H9 (cell line): ENCODE data around the gene IBA57. TPM values are rescaled to one million over a fixed set of nuclear protein-coding genes. Genes with fewer than 3 reads are reported as not detected.

Experiments
- DNase-seq: peaks from one replicate; pipeline ENCODE4 v3.0.0-alpha.2; 2017
- H2AFZ ChIP-seq: one replicate; pipeline ENCODE4 v1.6.1; 2013; ENCODE audit warnings: mild to moderate bottlenecking, low read length, control low read depth, moderate library complexity
- H2AK5ac ChIP-seq: 2 replicates; pipeline ENCODE4 v1.6.1; 2013; ENCODE audit warnings: low read length, control low read depth, mixed read lengths; ENCODE audit not compliant: insufficient read length
- H2BK120ac ChIP-seq: one replicate; pipeline ENCODE4 v1.6.1; 2013; ENCODE audit warnings: low read depth, mild to moderate bottlenecking, low read length, control low read depth, inconsistent platforms; ENCODE audit not compliant: poor library complexity, severe bottlenecking
- H2BK12ac ChIP-seq: 2 replicates; pipeline ENCODE4 v1.6.1; 2013; ENCODE audit warnings: low read length, control low read depth, mixed read lengths, low read depth; ENCODE audit not compliant: insufficient read length
- H2BK15ac ChIP-seq: 2 replicates; pipeline ENCODE4 v1.6.1; 2013; ENCODE audit warnings: low read depth, low read length, control low read depth
- H2BK20ac ChIP-seq: one replicate; pipeline ENCODE4 v1.6.1; 2013; ENCODE audit warnings: low read depth, mild to moderate bottlenecking, low read length, control low read depth, inconsistent platforms; ENCODE audit not compliant: poor library complexity, severe bottlenecking
- H2BK5ac ChIP-seq: 2 replicates; pipeline ENCODE4 v1.6.1; 2013; ENCODE audit warnings: low read length, control low read depth, mixed read lengths; ENCODE audit not compliant: insufficient read length
- H3K14ac ChIP-seq: 2 replicates; pipeline ENCODE4 v1.6.1; 2013; ENCODE audit warnings: low read length, control low read depth; ENCODE audit not compliant: insufficient read depth
- H3K18ac ChIP-seq: 2 replicates; pipeline ENCODE4 v1.6.1; 2013; ENCODE audit warnings: low read depth, mild to moderate bottlenecking, mixed read lengths, low read length, control low read depth; ENCODE audit not compliant: insufficient read length
- H3K23ac ChIP-seq: 2 replicates; pipeline ENCODE4 v1.6.1; 2013; ENCODE audit warnings: low read length, control low read depth, mixed read lengths, low read depth; ENCODE audit not compliant: insufficient read length
- H3K23me2 ChIP-seq: 2 replicates; pipeline ENCODE4 v1.6.1; 2013; ENCODE audit warnings: low read depth, mild to moderate bottlenecking, mixed read lengths, low read length, control low read depth; ENCODE audit not compliant: insufficient read length, poor library complexity, severe bottlenecking
- H3K27ac ChIP-seq: 2 replicates; pipeline ENCODE4 v1.5.1; 2013; ENCODE audit warnings: low read length, control low read depth, mixed read lengths, low read depth; ENCODE audit not compliant: insufficient read length
- H3K27me3 ChIP-seq: 2 replicates; pipeline ENCODE4 v1.6.1; 2013; ENCODE audit warnings: low read length, control low read depth, inconsistent platforms; ENCODE audit not compliant: insufficient read depth
- H3K4ac ChIP-seq: 2 replicates; pipeline ENCODE4 v1.6.1; 2013; ENCODE audit warnings: low read depth, mild to moderate bottlenecking, control low read depth, inconsistent platforms, low read length, moderate library complexity
- H3K4me1 ChIP-seq: 2 replicates; pipeline ENCODE4 v1.6.1; 2013; ENCODE audit warnings: low read length, control low read depth, inconsistent platforms; ENCODE audit not compliant: insufficient read depth
- H3K4me2 ChIP-seq: 2 replicates; pipeline ENCODE4 v1.6.1; 2013; ENCODE audit warnings: low read length, control low read depth, mixed read lengths; ENCODE audit not compliant: insufficient read length, insufficient read depth
- H3K56ac ChIP-seq: 2 replicates; pipeline ENCODE4 v1.6.1; 2013; ENCODE audit warnings: low read depth, mild to moderate bottlenecking, mixed read lengths, low read length, control low read depth; ENCODE audit not compliant: insufficient read length
- H3K79me1 ChIP-seq: 2 replicates; pipeline ENCODE4 v1.6.1; 2013; ENCODE audit warnings: low read depth, mild to moderate bottlenecking, moderate library complexity, low read length, control low read depth, inconsistent platforms; ENCODE audit not compliant: insufficient read depth, poor library complexity, severe bottlenecking
- H3K79me2 ChIP-seq: 2 replicates; pipeline ENCODE4 v1.6.1; 2013; ENCODE audit warnings: low read length, control low read depth, inconsistent platforms; ENCODE audit not compliant: insufficient read depth
- H3K9ac ChIP-seq: 2 replicates; pipeline ENCODE4 v1.6.1; 2013; ENCODE audit warnings: low read length, control low read depth, mixed read lengths; ENCODE audit not compliant: insufficient read length; ENCODE audit errors: extremely low read depth
- H3K9me3 ChIP-seq: one replicate; pipeline ENCODE4 v1.6.1; 2013; ENCODE audit warnings: low read depth, low read length, inconsistent platforms; ENCODE audit not compliant: control insufficient read depth
- H3T11ph ChIP-seq: one replicate; pipeline ENCODE4 v1.6.1; 2013; ENCODE audit warnings: mild to moderate bottlenecking, low read length, control low read depth, inconsistent platforms
- H4K20me1 ChIP-seq: one replicate; pipeline ENCODE4 v1.6.1; 2013; ENCODE audit not compliant: control insufficient read depth, insufficient read length, insufficient read depth
- H4K5ac ChIP-seq: 2 replicates; pipeline ENCODE4 v1.6.1; 2013; ENCODE audit warnings: low read depth, mild to moderate bottlenecking, mixed read lengths, low read length, control low read depth; ENCODE audit not compliant: insufficient read length
- H4K8ac ChIP-seq: replicated peaks from 2 replicates; pipeline ENCODE4 v1.6.1; 2013; ENCODE audit warnings: low read length, control low read depth, mixed read lengths, low read depth; ENCODE audit not compliant: insufficient read length
- H4K91ac ChIP-seq: 2 replicates; pipeline ENCODE4 v1.6.1; 2013; ENCODE audit warnings: low read depth, mild to moderate bottlenecking, moderate library complexity, mixed read lengths, low read length, control low read depth; ENCODE audit not compliant: insufficient read length
- H3K27ac Mint-ChIP-seq, 3 experiments: 2 replicates in 2 of 3; 3 replicates in 1 of 3; pipeline ENCODE4 v1.8.0; 2020 to 2021; ENCODE audit warnings: mixed read lengths in 3 of 3, mild to moderate bottlenecking in 1 of 3, moderate library complexity in 1 of 3
- H3K27me3 Mint-ChIP-seq: 2 replicates; pipeline ENCODE4 v1.8.0; 2021; ENCODE audit warnings: low read depth, mild to moderate bottlenecking, moderate library complexity, mixed read lengths
- H3K36me3 Mint-ChIP-seq, 3 experiments: 2 replicates in 2 of 3; 3 replicates in 1 of 3; pipeline ENCODE4 v1.8.0; 2020 to 2021; ENCODE audit warnings: low read depth in 3 of 3, mixed read lengths in 3 of 3; ENCODE audit not compliant: insufficient read depth in 1 of 3
- H3K4me1 Mint-ChIP-seq, 2 experiments: 2 replicates each; pipeline ENCODE4 v1.8.0; 2020; ENCODE audit warnings: mixed read lengths in 2 of 2
- H3K4me3 Mint-ChIP-seq, 2 experiments: 2 replicates in 1 of 2; 3 replicates in 1 of 2; pipeline ENCODE4 v1.8.0; 2020 to 2021; ENCODE audit warnings: mild to moderate bottlenecking in 2 of 2, mixed read lengths in 2 of 2, moderate library complexity in 1 of 2
- H3K9me3 Mint-ChIP-seq, 2 experiments: 2 replicates in 1 of 2; 3 replicates in 1 of 2; pipeline ENCODE4 v1.8.0; 2020; ENCODE audit warnings: mild to moderate bottlenecking in 2 of 2, mixed read lengths in 2 of 2, moderate library complexity in 1 of 2
- WGBS: extraction: QIAGEN DNeasy Blood & Tissue Kit; methylation state at CpG from one replicate; pipeline ENCODE4 v1.1.7; 2013; ENCODE audit warnings: missing lambda C conversion rate, low lambda C conversion rate, mixed read lengths; ENCODE audit not compliant: insufficient read length; ENCODE audit errors: extremely low coverage; 5-methylcytosine and 5-hydroxymethylcytosine counted together
- total RNA-seq: library from RNA; stranded (reverse); gene quantifications from 2 replicates; pipeline ENCODE4 v1.2.1, GENCODE V29; 2021
- TF ChIP-seq, protein P1 (sequence below): fragments of 200-600 bp; sonication (generic); conservative IDR thresholded peaks from 3 replicates; pipeline ENCODE4 v1.8.0; 2021; ENCODE audit warnings: antibody characterized with exemption, mild to moderate bottlenecking

IBA57 gene
- total RNA-seq, 1 experiment from 2014 or later: 12.6 TPM

DNA sequence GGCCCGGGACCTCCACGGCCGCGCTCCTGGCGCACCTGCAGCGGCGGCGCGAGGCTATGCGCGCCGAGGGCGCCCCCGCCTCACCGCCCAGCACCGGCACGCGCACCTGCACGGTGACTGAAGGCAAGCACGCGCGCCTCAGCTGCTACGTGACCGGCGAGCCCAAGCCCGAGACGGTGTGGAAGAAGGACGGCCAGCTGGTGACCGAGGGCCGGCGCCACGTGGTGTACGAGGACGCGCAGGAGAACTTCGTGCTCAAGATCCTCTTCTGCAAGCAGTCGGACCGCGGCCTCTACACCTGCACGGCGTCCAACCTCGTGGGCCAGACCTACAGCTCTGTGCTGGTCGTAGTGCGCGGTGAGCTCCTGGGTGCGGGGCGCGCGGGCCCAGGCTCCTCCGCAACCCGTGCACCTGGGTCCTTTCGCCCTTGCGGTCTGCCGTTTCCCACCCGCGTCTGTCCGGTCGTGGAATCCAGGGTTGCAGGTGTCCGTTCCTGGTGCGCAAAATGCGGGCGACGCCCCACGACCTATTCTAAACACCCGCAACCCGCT lies 46.9 kb downstream of the IBA57 start:
- Histone ChIP-seq H2AFZ (no peak overlapping the region), H3K79me2 (no peaks in the 10 kb centered on the region), H2BK15ac (no peak overlapping the region), H3K9me3 (no peaks in the 10 kb centered on the region), H3K23me2 (peaks cover 15% of the 10 kb centered on the region), H3K4me2 (peak overlapping the region; percentile 43), H3K9ac (no peak overlapping the region), H2AK5ac (no peak overlapping the region), H3K4ac (no peak overlapping the region), H3K14ac (no peak overlapping the region), H3K27ac (no peak overlapping the region), H4K5ac (no peak overlapping the region), H3K27me3 (no peaks in the 10 kb centered on the region; the same call in 1 of the 2 replicates), H3K4me1 (no peaks in the 10 kb centered on the region; the same call in 1 of the 2 replicates), H3K18ac (no peak overlapping the region), H3K23ac (no peak overlapping the region), H3T11ph (no peak overlapping the region), H3K79me1 (no peaks in the 10 kb centered on the region), H3K56ac (no peak overlapping the region), H4K20me1 (no peaks in the 10 kb centered on the region), H4K91ac (no peak overlapping the region), H2BK120ac (no peak overlapping the region), H2BK5ac (no peak overlapping the region), H2BK12ac (no peak overlapping the region), H2BK20ac (no peak overlapping the region), H4K8ac (no peak overlapping the region)
- DNase-seq: peak; percentile 65
- Mint-ChIP-seq H3K27me3 (peaks cover 2% of the 10 kb centered on the region; the same call in 1 of the 2 replicates), H3K27ac (no peak overlapping the region; a peak in 1 of 7 replicates), H3K36me3 (peaks cover 6 to 18% (median 15%) of the 10 kb centered on the region in 3 experiments; a peak in 5 of 7 replicates), H3K4me1 (no peaks in the 10 kb centered on the region), H3K4me3 (peak overlapping the region; percentile 86 to 94), H3K9me3 (no peaks in the 10 kb centered on the region)
- TF ChIP-seq, protein P1, sequence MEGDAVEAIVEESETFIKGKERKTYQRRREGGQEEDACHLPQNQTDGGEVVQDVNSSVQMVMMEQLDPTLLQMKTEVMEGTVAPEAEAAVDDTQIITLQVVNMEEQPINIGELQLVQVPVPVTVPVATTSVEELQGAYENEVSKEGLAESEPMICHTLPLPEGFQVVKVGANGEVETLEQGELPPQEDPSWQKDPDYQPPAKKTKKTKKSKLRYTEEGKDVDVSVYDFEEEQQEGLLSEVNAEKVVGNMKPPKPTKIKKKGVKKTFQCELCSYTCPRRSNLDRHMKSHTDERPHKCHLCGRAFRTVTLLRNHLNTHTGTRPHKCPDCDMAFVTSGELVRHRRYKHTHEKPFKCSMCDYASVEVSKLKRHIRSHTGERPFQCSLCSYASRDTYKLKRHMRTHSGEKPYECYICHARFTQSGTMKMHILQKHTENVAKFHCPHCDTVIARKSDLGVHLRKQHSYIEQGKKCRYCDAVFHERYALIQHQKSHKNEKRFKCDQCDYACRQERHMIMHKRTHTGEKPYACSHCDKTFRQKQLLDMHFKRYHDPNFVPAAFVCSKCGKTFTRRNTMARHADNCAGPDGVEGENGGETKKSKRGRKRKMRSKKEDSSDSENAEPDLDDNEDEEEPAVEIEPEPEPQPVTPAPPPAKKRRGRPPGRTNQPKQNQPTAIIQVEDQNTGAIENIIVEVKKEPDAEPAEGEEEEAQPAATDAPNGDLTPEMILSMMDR: no peak
- WGBS: no CpG with 5 or more reads among the region's 66 CpGs
